Body of pancreas (tissue), 4 donors: ENCODE data around the gene HPS3.

Experiments
- POLR2A ChIP-seq, 3 donors: fragments of 450-650 bp; IDR thresholded peaks; one replicate each; pipeline ENCODE4 v1.6.1; 2016; ENCODE audit warnings: antibody characterized with exemption in 3 of 3, mild to moderate bottlenecking in 2 of 3
- TF ChIP-seq, protein P1 (sequence below), 7 experiments: fragments of 450-650 bp in 4 of 7; fragments of 200-600 bp in 3 of 7; sonication (generic) in 3 of 7; IDR thresholded peaks; one replicate each; pipeline ENCODE4 v1.5.1; 2016 to 2019; ENCODE audit warnings: antibody characterized with exemption in 7 of 7

- TF ChIP-seq, protein P1, sequence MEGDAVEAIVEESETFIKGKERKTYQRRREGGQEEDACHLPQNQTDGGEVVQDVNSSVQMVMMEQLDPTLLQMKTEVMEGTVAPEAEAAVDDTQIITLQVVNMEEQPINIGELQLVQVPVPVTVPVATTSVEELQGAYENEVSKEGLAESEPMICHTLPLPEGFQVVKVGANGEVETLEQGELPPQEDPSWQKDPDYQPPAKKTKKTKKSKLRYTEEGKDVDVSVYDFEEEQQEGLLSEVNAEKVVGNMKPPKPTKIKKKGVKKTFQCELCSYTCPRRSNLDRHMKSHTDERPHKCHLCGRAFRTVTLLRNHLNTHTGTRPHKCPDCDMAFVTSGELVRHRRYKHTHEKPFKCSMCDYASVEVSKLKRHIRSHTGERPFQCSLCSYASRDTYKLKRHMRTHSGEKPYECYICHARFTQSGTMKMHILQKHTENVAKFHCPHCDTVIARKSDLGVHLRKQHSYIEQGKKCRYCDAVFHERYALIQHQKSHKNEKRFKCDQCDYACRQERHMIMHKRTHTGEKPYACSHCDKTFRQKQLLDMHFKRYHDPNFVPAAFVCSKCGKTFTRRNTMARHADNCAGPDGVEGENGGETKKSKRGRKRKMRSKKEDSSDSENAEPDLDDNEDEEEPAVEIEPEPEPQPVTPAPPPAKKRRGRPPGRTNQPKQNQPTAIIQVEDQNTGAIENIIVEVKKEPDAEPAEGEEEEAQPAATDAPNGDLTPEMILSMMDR (IDR thresholded peaks at IDR 0.05) = no peak
- TF ChIP-seq POLR2A (IDR thresholded peaks at IDR 0.05) = no peak
Observed at GRCh38 chr3:149145974-149146373, 16.5 kb downstream of the HPS3 start.
